ENCODE measurements around the gene METTL21C.

The METTL21C gene

DNA sequence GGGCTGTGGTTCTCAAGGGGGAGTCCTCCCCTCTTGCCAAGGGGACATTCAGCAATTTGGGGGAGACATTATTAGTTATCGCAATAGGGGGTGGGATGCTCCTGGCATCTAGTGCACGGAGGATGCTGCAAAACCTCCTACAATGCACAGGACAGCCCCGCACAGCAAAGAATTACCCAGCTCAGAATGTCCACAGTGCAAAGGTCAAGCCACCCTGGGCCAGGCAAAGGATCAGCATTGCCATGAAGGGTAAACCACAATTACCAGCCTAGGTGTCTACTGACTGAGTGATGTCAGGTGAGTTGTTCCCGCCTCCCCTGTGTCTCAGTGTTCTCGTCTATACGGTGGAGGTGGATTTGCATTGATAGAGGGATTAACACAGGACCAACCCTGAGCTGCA is 2.4 kb upstream of the METTL21C start:
- DNase-seq, result no peak

DNA sequence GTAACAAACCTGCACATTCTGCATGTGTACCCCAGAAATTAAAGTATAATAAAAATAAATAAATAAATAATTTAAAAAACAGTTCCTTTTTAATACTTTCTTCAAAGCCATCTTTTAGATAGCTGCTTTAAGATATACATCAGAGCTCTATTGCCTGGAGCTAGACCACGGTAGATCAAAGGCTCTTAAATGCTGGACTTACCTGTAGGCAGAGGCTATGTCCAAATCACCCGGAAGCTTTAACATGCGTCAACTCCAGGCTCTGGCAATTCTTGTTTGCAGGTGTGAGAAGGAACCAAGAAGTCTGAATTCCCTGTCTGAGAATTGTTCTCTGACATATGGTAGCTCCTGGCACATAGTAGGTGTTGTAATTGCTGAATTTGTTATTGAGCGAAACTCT is 1.6 kb upstream of the METTL21C start:
- no peak for DNase-seq

DNA sequence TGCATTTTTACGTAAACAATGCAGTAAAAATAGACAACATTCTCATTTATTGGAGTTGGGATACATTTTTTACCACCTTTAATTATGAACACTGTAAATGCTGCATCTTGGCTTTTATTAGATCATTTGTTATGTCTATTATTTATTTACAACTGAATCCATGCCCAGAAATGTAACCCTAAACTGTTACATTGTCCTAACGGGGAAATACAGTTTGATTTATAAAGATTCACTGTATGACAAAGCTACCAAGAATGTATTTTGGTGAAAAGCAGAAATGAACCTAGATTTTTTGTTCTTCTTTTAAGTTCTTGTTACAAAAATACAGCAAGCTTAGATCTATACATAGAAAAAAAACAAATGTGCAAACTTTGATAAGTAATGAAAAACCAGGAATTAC is 1.1 kb downstream of the METTL21C start:
- no peak for DNase-seq

DNA sequence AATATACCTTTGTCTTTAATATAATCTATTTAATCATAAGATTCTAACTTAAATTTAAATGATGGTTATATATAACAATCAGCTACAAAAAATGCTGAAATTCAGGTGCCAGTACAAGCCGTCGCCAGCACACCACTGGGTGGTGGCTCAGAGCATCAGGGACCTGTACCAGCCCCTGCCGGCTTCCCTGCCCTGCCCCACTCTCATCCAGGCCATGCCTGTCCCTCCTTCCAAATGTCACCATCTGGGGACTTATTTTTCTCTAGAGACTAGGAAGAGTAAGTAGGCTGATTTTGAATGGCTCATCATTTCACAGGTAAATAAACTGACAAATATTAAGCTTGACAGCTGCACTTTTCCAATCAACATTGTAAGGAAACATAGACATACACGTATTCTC is 1.6 kb downstream of the METTL21C start:
- DNase-seq, result no peak

DNA sequence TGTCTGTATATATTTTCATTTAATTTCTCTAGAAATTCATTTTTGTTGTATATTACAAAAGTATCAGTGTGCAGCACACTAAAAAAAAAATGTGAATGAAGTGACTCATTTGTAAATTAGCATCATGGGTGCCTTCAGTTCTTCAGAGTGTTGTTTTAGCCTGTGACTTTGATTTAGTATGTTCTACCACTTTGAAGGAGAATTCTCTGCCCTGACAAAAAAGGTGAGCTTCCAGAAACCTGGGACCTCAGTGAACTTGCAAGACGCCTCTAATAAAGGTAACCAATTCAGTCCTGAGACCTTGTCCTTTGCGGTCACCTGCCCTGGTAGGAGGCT is 2.4 kb downstream of the METTL21C start:
- no peak for DNase-seq

DNA sequence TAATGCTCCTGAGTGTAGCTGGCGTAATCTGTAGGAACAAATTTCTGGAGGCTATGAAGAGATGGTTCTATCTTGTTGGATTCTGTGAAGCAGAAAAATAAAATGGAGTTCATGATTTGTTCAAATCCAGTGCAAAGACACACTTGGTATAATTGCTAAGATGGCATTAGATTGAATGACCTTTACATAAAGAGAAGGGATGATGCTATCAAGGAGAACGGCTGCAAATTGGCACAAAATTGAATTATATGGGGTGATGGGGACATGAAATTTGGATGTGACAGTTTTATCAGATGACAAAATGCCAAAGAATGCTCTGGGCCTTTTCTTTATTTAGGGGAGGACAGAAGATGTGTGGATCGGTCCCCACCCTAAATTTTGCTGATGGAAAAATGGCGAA is 4.0 kb downstream of the METTL21C start:
- no peak for DNase-seq

DNA sequence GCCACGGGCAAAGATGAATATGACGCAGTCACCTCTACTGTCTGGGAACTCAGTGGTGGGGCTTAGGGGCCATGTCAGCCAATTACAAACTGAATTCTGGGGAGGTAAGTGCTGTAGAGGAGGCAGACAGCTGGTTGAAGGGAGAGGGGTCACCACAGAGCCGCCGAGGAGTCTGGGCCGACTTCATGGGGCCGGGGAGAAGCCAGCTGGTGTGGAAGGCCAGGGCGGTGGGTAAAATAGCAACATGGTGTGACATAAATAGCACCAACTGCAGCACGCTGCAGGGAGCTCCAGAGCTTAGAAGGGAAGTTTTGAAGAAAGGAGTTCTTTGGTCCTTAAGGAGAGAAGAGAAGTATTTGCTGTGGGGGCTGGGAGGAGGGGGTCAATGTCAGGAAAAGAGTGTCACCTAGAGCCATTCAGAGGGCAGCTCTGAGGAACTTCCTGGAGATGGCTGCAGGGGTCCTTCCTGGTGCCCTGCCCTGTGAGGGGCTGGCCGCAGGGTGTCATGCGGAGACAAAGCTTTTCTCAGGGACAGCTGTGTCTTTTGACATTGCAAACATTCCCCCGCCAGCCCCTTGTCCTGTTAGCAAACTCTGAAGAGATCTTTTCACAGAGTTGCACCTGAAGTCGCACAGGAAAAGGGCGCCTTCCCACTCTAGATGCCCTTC is 6.4 kb downstream of the METTL21C start:
- no peak for DNase-seq

DNA sequence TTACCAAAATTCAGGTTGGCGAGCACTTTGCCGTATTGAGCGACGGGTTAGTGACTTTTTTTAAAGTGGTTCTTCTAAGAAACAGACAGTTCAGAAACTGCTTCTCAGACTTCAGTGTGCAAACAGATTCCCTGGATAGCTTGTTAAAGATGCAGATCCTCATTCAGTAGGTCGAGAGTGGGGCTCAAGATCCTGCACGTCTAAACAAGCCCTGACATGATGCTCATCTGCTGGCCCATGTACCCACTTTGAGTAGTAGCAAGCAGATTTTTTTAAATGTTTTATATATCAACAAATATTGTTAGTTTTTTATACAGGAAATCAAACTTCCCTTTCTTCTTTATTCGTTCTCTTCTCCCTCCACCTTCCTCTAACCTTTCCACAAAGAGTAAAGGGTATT is 7.3 kb downstream of the METTL21C start:
- DNase-seq, result no peak

DNA sequence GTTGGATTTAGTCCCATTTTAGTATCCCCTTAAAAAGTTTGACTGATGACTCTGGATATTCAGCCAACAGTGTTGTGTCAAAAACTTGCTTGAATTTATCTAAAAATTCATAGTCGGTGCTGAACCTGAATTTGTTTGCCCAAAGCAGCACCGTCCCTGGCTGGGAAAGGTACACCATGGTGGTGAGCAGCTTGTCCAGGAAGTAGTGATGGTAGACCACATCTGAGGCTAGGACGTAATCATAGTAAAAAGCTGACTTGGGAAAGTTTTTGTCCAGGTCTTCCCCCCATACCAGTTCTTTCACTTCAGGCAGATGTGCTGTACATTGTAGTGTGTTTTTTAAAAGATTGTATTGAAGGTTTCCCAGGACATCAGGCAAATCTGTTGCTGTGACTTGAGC is 8.8 kb downstream of the METTL21C start:
- no peak for DNase-seq

DNA sequence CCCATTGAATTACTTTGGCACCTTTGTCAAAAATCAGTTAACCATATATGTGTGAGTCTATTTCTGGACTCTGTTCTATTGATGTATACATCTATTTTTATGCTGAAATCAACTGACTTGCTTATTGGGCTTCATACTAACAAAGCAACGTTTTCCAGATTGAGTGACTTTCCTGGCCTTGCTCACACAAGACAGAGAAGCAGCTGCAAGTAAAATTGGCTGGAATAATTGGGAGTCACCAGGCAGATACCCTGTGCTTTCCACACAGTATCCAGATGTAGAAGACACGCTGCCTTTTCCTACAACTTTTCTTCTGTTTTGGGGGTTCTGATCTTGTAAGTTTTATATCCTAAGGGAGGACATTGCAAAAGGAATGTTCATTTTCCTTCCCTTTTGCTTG is 11.2 kb downstream of the METTL21C start:
- no peak for DNase-seq

DNA sequence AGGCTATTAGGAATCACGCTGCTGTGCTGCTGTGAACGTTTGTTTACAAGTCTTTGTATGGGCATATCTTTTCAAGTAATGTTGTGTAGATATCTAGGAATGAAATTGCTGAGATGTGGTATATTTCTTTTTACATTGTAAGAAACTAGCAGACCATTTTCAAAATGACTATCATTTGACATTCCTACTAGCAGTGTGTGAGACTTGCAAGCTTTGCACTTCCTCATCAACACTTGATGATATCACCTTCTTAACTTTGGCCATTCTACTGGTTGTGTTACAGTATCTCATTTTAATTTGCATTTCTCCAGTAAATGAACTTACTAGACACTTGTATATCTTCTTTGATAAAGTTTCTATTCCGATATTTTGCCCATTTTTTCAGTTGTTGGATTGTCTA is 12.1 kb downstream of the METTL21C start:
- DNase-seq, result no peak

DNA sequence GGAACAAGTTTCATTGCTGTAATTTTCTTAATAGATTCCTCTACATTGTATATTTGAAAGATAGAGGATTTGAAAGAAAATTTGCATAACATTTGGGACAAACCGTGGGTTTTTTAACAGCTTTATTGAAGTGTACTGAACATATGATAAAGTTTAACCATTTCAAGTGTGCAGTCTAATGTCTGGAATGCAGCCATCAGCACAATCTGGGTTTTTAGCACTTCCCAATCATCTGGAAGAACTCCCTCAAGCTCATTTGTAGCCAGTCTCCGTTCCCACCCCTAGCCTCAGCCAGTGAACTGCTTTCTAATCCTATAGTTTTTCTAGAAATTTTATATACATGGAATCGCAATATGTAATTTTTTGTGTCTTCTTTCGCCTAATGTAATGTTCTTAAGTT is 12.6 kb downstream of the METTL21C start:
- DNase-seq, result no peak

DNA sequence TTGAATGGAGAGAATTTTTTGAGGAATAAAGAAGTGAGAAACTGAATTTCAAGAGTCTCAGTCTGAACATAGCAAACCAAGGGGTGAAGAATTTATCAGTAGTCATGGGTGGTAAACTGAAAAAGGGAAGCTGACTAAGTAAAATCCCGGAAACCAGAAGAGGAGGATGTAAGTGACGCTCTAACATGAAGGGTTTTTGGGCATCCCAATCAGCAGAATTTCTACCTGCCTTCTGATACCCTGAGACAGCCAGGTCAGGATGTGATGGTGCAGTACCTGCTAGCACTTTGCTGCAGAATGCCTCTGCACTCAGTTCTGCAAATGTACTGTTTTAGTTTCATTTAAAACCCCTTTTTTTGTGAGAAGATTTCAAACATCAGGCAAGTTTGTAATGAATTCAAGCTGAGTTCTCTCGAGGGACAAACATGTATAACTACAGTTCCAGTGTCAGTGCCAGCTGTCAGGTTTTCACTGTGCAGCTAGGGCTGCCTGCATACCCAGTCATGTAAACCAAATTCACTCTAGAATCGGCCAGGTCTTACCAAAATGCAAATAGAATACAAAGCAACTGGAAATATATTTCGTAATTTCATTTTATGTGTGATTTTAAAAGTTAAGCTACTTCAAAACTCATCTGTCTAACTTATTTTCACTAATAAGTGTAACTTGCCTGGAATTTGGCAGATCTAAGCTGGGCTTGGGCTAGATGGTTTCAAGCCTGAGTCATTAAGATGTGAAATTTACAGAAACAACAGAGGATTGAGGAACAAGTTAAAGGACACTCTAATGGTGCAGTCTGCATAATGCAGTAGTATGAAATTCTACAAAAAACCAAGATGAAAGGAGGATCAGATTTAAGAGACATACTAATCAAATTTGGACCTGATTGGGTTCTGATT is 13.8 kb downstream of the METTL21C start:
- DNase-seq, result no peak

DNA sequence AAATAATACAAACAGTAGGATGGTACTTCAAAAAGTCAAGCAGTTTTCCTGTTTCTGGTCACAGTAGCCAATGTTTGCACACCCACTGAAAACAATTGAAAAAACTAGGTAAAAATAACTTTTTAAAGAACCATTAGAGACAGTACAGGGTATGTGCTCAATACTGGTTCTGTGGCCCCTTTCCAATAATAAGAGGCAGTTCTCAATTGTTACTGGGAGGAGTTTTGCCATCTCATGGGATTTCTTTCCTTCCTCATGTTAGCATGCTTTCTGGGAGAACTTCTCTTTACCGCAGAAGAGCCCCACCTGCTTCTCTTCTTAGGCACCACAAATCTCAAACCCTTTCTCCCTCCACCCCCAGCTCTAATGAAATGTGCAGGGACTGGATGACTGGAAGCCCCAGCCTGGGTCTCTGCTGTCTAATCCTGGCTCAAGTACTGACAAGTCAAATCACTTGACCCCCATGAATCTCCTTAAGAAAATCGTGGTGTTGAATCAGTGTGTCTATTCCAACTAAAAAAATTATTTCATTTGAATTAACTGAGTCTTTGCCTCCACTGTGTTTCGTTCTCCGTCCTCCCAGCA is 14.6 kb downstream of the METTL21C start:
- no peak for DNase-seq

DNA sequence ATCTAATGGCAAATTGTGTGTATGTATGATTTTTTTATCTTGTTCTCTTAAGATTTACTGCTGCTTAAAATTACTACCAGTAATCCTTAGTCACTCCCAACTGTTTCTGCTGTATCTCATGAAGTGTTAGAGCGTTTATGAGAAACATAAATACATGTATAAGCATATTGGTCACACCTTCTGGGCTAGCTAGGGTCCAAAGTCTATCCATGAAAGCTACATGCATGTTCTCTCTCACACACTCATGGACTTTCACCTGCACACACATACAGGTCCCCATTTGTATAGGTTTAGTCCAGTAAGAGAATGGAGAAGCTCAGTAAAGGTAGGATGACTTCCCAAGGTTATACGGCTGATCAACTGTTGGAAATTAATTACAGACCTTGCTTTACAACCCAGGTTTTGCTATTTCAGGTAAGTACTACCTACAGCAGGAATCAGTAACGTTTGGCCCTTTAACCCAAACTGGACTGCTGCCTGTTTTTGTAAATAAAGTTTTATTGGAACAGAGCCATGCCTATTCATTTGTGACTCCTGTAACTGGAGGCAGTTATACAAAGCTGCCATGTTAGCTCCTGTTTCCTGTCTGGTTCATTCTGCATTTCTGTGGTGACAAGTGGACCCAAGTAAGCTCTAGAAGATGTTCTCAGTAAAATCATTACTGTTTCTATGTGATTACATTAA is 15.3 kb downstream of the METTL21C start:
- no peak for DNase-seq

DNA sequence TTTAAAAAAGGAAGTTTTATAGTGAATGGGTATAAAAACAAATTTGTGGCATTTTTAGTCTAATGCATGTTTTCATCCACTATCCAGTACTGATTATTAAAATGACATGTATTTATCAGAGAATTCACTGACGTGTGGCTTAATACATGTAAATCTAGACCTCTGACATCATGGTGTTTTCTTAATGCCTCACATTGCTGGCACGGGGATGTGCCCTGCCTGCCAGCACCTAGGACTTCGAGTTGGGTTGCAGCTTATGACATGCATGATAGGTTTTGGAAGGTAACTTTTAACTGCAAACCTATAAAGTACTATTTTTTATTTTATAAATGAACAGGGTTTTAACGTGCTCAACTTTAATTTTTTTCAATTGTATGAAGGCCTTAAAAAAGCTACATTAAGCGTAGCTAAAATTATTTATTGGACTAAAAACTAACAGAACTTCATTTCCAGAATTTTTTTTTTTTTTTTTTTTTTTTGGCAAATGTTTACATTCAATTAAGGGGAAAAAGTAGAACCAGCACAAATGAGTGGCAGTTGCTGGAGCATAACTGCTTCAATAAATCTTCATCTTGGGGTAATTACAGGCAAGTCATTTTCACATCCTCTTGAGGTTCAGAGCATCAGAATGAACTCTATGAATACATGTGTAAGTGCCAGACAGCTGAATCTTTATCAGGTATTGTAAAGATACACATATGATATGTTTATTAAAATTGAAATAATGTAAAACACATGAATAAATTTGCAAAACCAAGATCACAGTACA is 16.3 kb downstream of the METTL21C start:
- DNase-seq, result no peak

DNA sequence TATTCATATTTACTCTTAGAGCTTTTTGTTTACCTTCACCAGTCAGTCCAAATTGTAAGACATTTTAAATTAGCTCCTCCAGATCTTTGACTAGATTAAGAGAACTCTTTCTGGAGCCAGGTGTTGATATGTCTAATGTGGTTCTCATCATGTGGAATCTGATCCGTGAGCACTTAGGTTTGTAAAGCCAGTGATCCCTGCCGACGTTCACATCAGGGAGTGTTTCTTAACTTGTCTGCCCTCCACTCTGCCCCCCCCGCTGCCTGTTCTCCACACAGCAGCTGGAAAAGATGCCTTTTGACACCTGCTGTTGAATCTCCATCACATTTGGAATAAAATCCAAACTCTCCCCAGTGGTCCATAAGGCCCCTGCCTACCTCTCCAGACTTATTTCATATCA is 17.7 kb downstream of the METTL21C start:
- DNase-seq, result no peak

DNA sequence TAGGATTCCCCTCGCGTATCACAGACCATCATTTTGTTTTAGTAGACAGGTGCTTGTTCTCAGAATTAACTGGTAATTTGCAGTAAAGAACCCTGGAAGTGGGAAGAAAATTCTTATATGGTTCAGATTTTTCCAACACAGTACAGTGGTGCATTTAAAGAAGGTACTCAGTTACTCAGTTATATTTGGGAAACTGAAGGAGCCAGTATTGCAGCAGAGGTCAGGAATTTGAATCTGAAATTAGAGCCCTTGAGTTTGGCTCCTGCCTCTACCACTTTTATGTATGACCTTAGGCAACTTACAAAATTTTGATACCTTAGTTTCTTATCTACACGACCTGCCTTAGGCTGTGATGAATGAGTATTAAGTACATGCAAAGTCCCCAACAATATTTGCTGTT is 19.7 kb downstream of the METTL21C start:
- DNase-seq, result no peak

DNA sequence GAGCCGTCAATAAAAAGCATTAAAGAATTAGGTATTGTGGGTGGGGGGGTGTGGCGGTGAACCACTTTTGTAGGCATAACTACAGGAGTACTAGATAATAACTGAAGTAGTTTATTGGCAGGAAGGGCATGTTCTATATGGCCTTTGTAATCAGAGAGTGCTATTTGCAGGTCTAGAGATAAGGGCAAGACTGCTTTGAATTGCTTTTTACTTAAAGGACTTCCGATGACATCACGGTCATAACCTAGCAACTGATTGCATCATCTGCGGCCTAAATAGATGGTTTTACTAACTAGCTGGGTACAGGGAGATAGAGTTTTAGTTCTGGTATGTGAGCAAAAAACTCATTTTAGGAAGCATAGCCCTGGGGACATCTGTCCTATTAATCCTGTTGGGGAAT is 24.7 kb downstream of the METTL21C start:
- no peak for DNase-seq

DNA sequence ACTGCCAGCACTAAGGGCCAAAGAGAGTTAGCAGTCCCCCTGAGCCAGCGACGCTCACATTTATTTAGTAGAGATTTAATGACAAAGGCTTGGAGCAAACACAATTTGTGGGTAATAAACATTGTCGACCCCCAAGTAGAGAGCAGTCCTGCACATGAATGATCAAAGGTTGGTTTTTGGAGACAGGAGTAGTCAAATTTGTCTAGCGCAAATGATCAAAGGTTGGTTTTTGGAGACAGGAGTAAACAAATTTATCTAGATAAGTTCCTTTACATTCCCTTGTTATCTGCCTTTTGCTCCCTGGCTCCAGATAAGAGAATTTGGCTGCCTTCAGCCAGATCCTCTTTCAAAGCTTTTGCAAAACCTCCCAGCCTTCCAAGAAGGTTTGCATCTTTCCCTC is 26.9 kb downstream of the METTL21C start:
- DNase-seq, result no peak

DNA sequence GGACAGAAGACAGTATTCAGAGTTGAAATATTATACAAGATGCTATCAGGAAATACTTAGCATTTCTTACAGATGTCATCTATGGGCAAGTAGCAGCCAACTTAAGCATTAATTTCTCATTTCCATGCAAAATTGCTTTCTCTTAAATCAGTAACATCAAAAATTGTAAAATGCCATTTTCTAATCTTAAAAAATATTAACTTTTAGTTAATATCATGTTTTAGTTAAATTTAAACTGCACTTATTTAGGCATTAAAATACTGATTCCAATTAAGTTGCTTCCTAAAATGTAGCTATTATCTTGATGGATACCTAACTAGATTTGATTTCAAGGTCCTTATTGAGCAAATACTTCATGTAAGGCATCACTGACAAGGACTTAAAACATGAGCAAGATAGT is 27.8 kb downstream of the METTL21C start:
- no peak for DNase-seq

DNA sequence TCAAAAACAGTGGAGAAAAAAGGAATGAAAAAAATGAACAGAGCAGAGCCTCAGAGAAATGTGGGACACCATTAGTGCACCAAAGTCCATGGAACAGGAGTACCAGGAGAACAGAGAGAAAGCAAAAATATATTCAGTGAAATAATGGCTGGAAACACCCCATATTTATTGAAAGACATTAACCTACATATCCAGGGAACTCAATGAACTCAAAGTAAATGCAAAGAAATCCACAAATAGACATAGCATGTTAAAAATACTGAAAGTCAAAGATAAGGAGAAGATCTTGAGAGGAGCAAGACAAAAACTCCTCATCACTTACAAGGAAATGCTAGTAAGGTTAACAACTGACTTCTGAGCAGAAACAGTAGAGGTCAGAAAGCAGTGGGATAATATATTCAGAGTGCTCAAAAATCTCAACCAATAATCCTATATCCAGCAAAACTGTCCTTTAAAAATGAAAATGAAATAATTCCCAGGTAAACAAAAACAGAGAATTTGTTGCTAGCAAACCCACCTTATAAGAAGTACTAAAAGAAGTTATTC is 35.6 kb downstream of the METTL21C start:
- no peak for DNase-seq

DNA sequence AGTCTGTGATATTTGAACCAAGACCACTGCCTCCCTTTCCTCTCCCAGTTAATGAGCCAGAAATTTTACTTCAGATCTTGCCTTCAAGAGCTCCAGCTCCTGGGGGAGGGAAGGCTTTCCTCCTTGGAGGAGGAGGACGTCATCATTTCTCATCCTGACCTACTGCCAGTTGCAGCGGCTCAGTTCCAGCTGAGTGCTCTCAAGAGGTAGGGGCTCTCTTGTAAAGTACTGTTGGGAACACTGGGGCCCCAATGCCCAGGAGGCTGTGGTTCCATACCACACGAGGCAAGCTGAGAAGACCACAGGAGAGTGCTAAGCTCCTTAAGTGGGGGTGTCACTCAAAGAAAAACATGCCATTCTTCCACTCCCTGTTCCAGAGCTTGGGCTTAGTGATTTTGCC is 36.2 kb downstream of the METTL21C start:
- no peak for DNase-seq

Data from cortex of kidney (tissue), 1 donor.